ENCODE results near the gene CLCNKA. TPM values are rescaled to one million over a fixed set of nuclear protein-coding genes. Genes with fewer than 3 reads are reported as not detected.
"Not testable (repeated sequence)": the region's sequence is repeated elsewhere in the genome, so short reads cannot be mapped to it uniquely, and the experiment has no call there.

The CLCNKA gene
- total RNA-seq, 2 donors from 2014 or later = not detected

- Mint-ChIP-seq H3K4me3 (no peak overlapping the region), H3K36me3 (ENCODE audit: insufficient read depth in 2 of 2) (no peaks in the 10 kb centered on the region), H3K4me1 (ENCODE audit: low read depth) (peaks cover 8% of the 10 kb centered on the region), H3K9me3 (no peaks in the 10 kb centered on the region), H3K27ac (no peak overlapping the region), H3K27me3 (ENCODE audit: low read depth) (no peaks in the 10 kb centered on the region)
- DNase-seq (no peak), ATAC-seq (replicated peaks in 1 of 2) (no peak)
Measured at GRCh38 chr1:15991427-15992186, 30.2 kb upstream of the CLCNKA start.

- Mint-ChIP-seq H3K27me3 (ENCODE audit: low read depth) (no peaks in the 10 kb centered on the region), H3K4me3 (no peak overlapping the region), H3K9me3 (no peaks in the 10 kb centered on the region), H3K36me3 (ENCODE audit: insufficient read depth in 2 of 2) (no peaks in the 10 kb centered on the region), H3K4me1 (ENCODE audit: low read depth) (peaks cover 6% of the 10 kb centered on the region), H3K27ac (no peak overlapping the region)
- DNase-seq (no peak), ATAC-seq (replicated peaks in 1 of 2) (no peak)
Measured at GRCh38 chr1:15992187-15992553, 29.7 kb upstream of the CLCNKA start.

- H3K27me3 Mint-ChIP-seq (ENCODE audit: low read depth) = no peaks in the 10 kb centered on the region
- no peak overlapping the region for H3K4me3 Mint-ChIP-seq
- H3K9me3 Mint-ChIP-seq = no peaks in the 10 kb centered on the region
- H3K27ac Mint-ChIP-seq = no peak overlapping the region
- DNase-seq (no peak), ATAC-seq (replicated peaks in 1 of 2) (no peak)
- H3K36me3 Mint-ChIP-seq (ENCODE audit: insufficient read depth in 2 of 2) = no peaks in the 10 kb centered on the region
- peaks cover 6% of the 10 kb centered on the region for H3K4me1 Mint-ChIP-seq (ENCODE audit: low read depth)
Measured at GRCh38 chr1:15992582-15993500, 29.0 kb upstream of the CLCNKA start.

DNA sequence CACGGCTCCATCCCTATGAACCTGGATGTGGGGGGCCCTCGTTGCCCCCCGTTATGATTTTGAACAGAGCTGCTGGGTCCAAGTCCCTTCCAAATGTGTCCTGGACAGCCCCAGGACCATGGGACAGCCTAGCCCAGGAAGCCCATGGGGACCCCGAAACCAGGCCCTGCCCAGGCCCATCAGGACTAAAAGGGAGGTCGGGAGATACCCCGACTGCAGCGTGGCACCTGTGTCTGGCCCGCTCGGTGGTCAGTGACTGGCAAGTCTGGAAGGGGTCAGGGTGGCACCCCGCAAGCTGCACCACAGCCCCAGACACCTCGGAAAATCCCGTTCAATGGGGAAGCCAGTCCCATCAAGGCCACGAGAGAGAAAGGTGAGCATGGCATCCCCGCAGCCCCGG, 28.2 kb upstream of the CLCNKA start:
- ATAC-seq (replicated peaks in 1 of 2) (no peak), DNase-seq (no peak)
- Mint-ChIP-seq H3K27me3 (ENCODE audit: low read depth) (no peaks in the 10 kb centered on the region), H3K4me1 (ENCODE audit: low read depth) (peaks cover 6% of the 10 kb centered on the region), H3K4me3 (no peak overlapping the region), H3K9me3 (no peaks in the 10 kb centered on the region), H3K36me3 (ENCODE audit: insufficient read depth in 2 of 2) (no peaks in the 10 kb centered on the region), H3K27ac (no peak overlapping the region)

GRCh38 chr1:15994081-15994480, 27.8 kb upstream of the CLCNKA start:
- Mint-ChIP-seq H3K4me3 (no peak overlapping the region), H3K27ac (no peak overlapping the region), H3K4me1 (ENCODE audit: low read depth) (peaks cover 6% of the 10 kb centered on the region), H3K36me3 (ENCODE audit: insufficient read depth in 2 of 2) (no peaks in the 10 kb centered on the region), H3K27me3 (ENCODE audit: low read depth) (no peaks in the 10 kb centered on the region), H3K9me3 (no peaks in the 10 kb centered on the region)
- ATAC-seq (replicated peaks in 1 of 2) (no peak), DNase-seq (no peak)

DNA sequence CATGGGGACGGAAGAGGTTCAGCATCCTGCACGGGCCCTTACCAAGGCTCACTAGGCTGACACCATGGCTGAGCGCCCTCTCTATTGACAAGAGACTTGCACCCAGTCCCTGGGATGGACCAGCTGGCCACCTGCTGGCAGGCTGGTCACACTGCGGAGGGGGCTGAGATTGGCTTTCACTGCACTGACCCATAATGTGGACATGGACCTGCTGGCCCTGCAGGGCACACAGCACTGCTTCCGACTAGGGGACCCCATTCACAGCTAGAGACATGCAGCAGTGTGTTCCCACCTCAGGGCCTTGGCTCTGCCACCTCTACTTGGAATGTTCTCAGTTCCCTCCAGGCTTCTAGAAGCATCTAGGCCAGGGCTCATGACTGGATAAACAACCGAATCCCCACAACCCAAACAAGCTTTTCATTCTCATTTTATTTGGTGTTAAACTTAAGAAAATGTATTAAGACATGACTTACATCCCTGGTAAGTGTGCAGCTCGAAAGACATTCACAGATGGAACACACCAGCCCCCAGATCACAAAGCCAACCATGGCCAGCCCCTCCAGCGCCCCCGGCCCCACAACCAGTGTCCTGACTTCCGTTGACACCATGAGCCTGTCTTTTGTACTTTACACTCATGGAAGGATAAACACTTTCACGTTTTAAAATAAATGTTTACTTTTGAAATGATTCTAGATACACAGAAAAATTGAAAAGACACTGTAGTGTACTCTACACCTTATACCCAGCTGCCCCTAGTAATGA, 27.1 kb upstream of the CLCNKA start:
- no peaks in the 10 kb centered on the region for H3K36me3 Mint-ChIP-seq (ENCODE audit: insufficient read depth in 2 of 2)
- DNase-seq (peak; percentile 65 to 72), ATAC-seq (replicated peaks in 1 of 2) (peak; percentile 90 to 91)
- H3K9me3 Mint-ChIP-seq = no peaks in the 10 kb centered on the region
- no peaks in the 10 kb centered on the region for H3K27me3 Mint-ChIP-seq (ENCODE audit: low read depth)
- peaks cover 6% of the 10 kb centered on the region for H3K4me1 Mint-ChIP-seq (ENCODE audit: low read depth)
- H3K4me3 Mint-ChIP-seq = no peak overlapping the region
- H3K27ac Mint-ChIP-seq = peak overlapping the region; percentile 24

- no peak overlapping the region for H3K27ac Mint-ChIP-seq
- H3K4me1 Mint-ChIP-seq (ENCODE audit: low read depth) = peaks cover 6% of the 10 kb centered on the region
- no peak overlapping the region for H3K4me3 Mint-ChIP-seq
- H3K36me3 Mint-ChIP-seq (ENCODE audit: insufficient read depth in 2 of 2) = no peaks in the 10 kb centered on the region
- ATAC-seq (replicated peaks in 1 of 2) (no peak), DNase-seq (no peak)
- no peaks in the 10 kb centered on the region for H3K27me3 Mint-ChIP-seq (ENCODE audit: low read depth)
- H3K9me3 Mint-ChIP-seq = no peaks in the 10 kb centered on the region
Measured at GRCh38 chr1:15997076-15997585, 24.7 kb upstream of the CLCNKA start.

GRCh38 chr1:15997637-15998280, 24.1 kb upstream of the CLCNKA start:
- Mint-ChIP-seq H3K27me3 (ENCODE audit: low read depth) (no peaks in the 10 kb centered on the region), H3K4me3 (no peak overlapping the region), H3K4me1 (ENCODE audit: low read depth) (peaks cover 6% of the 10 kb centered on the region), H3K27ac (no peak overlapping the region), H3K36me3 (ENCODE audit: insufficient read depth in 2 of 2) (no peaks in the 10 kb centered on the region), H3K9me3 (no peaks in the 10 kb centered on the region)
- no peak for ATAC-seq (replicated peaks in 1 of 2)
- DNase-seq = no peak

GRCh38 chr1:15998929-15999328, 22.9 kb upstream of the CLCNKA start:
- Mint-ChIP-seq H3K9me3 (no peaks in the 10 kb centered on the region), H3K27me3 (ENCODE audit: low read depth) (no peaks in the 10 kb centered on the region), H3K4me3 (no peak overlapping the region), H3K36me3 (ENCODE audit: insufficient read depth in 2 of 2) (no peaks in the 10 kb centered on the region), H3K4me1 (ENCODE audit: low read depth) (peaks cover 6% of the 10 kb centered on the region), H3K27ac (no peak overlapping the region)
- DNase-seq (no peak), ATAC-seq (replicated peaks in 1 of 2) (no peak)

GRCh38 chr1:16001274-16001673, 20.6 kb upstream of the CLCNKA start:
- not testable (repeated sequence) for H3K36me3 Mint-ChIP-seq (ENCODE audit: insufficient read depth in 2 of 2); H3K27me3 Mint-ChIP-seq (ENCODE audit: low read depth); DNase-seq; H3K27ac Mint-ChIP-seq; ATAC-seq (replicated peaks in 1 of 2); H3K9me3 Mint-ChIP-seq; H3K4me1 Mint-ChIP-seq (ENCODE audit: low read depth); H3K4me3 Mint-ChIP-seq

- no peak for DNase-seq
- Mint-ChIP-seq H3K4me3 (no peak overlapping the region), H3K4me1 (ENCODE audit: low read depth) (peaks cover 13% of the 10 kb centered on the region), H3K9me3 (no peaks in the 10 kb centered on the region), H3K27ac (no peak overlapping the region), H3K36me3 (ENCODE audit: insufficient read depth in 2 of 2) (no peaks in the 10 kb centered on the region), H3K27me3 (ENCODE audit: low read depth) (no peaks in the 10 kb centered on the region)
- no peak for ATAC-seq (replicated peaks in 1 of 2)
Measured at GRCh38 chr1:16005597-16005996, 16.2 kb upstream of the CLCNKA start.

DNA sequence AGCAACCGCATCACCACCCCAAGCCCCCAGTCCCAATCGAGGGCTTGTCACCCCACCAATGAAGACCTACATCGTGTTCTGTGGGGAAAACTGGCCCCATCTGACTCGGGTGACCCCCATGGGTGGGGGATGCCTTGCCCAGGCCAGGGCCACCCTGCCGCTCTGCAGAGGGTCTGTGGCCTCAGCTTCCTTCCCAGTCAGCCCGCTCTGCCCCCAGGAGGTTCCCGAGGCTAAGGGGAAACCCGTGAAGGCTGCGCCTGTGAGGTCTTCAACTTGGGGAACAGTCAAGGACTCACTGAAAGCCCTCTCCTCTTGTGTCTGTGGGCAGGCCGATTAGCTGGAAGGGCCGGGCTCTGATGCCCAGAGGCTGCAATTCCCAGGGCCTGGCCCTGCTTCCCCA, 15.8 kb upstream of the CLCNKA start:
- no peak for DNase-seq
- Mint-ChIP-seq H3K4me1 (ENCODE audit: low read depth) (peaks cover 13% of the 10 kb centered on the region), H3K9me3 (no peaks in the 10 kb centered on the region), H3K36me3 (ENCODE audit: insufficient read depth in 2 of 2) (no peaks in the 10 kb centered on the region), H3K27me3 (ENCODE audit: low read depth) (no peaks in the 10 kb centered on the region), H3K27ac (no peak overlapping the region), H3K4me3 (no peak overlapping the region)
- ATAC-seq (replicated peaks in 1 of 2) = no peak

Measured in activated T-cell treated with anti-CD3 and anti-CD28 coated beads, Interleukin-2, amount 50 U/mL, for 72 hours (primary cell).